ENCODE results near the gene LRRC37A2.
"Not testable (repeated sequence)": the region's sequence is repeated elsewhere in the genome, so short reads cannot be mapped to it uniquely, and the experiment has no call there.

GRCh38 chr17:46585444-46585843, 73.2 kb downstream of the LRRC37A2 start:
- TF ChIP-seq CTCF (IDR thresholded peaks at IDR 0.05); ZFX (IDR thresholded peaks at IDR 0.05; ENCODE audit: borderline replicate concordance): not testable (repeated sequence)

Measured in 22Rv1 (cell line).